ENCODE measurements around the gene MFN2.
"Not testable (repeated sequence)": the region's sequence is repeated elsewhere in the genome, so short reads cannot be mapped to it uniquely, and the experiment has no call there.

MFN2 gene

GRCh38 chr1:12026586-12026985 is 46.3 kb downstream of the MFN2 start:
- ChIA-PET CTCF (no interaction called here), POLR2A (ENCODE audit: low non-redundant PET) (no interaction called here)
- H3K27ac ChIP-seq = no peak overlapping the region
- no peak for DNase-seq (ENCODE audit: low spot score)
- TF ChIP-seq CTCF (conservative IDR thresholded peaks at IDR 0.05; ENCODE audit: low read depth) = no peak

- TF ChIP-seq CTCF (conservative IDR thresholded peaks at IDR 0.05; ENCODE audit: low read depth) = no peak
- H3K27ac ChIP-seq = no peak overlapping the region
- POLR2A ChIA-PET (ENCODE audit: low non-redundant PET) = no interaction called here
- DNase-seq (ENCODE audit: low spot score) = no peak
- CTCF ChIA-PET = no interaction called here
Observed at GRCh38 chr1:12028248-12028647, 48.0 kb downstream of the MFN2 start.

- no peak overlapping the region for H3K27ac ChIP-seq
- no peak for DNase-seq (ENCODE audit: low spot score)
- TF ChIP-seq CTCF (conservative IDR thresholded peaks at IDR 0.05; ENCODE audit: low read depth) = no peak
- ChIA-PET CTCF (no interaction called here), POLR2A (ENCODE audit: low non-redundant PET) (no interaction called here)
Observed at GRCh38 chr1:12028957-12029511, 48.8 kb downstream of the MFN2 start.

GRCh38 chr1:12029720-12030339 is 49.6 kb downstream of the MFN2 start:
- no peak for DNase-seq (ENCODE audit: low spot score)
- ChIA-PET CTCF (no interaction called here), POLR2A (ENCODE audit: low non-redundant PET) (no interaction called here)

GRCh38 chr1:12031039-12031980 is 51.1 kb downstream of the MFN2 start:
- peak; percentile 40 for DNase-seq (ENCODE audit: low spot score)
- H3K27ac ChIP-seq = no peak overlapping the region
- TF ChIP-seq CTCF (conservative IDR thresholded peaks at IDR 0.05; ENCODE audit: low read depth) = peak; percentile 55
- ChIA-PET CTCF (interaction anchor here (0.5 to 1.4 kb wide), 3 partner anchors 27 to 70 kb away, joined by 3 to 9 read pairs (median 4); no protein-coding TSS in a partner anchor), POLR2A (ENCODE audit: low non-redundant PET) (no interaction called here)

More at GRCh38 chr1:12029720-12030339, 49.6 kb downstream of the MFN2 start:
- H3K27ac ChIP-seq = no peak overlapping the region
- TF ChIP-seq CTCF (conservative IDR thresholded peaks at IDR 0.05; ENCODE audit: low read depth) = no peak

GRCh38 chr1:12032161-12032621 is 51.9 kb downstream of the MFN2 start:
- no peak for DNase-seq (ENCODE audit: low spot score)
- TF ChIP-seq CTCF (conservative IDR thresholded peaks at IDR 0.05; ENCODE audit: low read depth) = no peak
- no peak overlapping the region for H3K27ac ChIP-seq
- ChIA-PET POLR2A (ENCODE audit: low non-redundant PET) (no interaction called here), CTCF (no interaction called here)

GRCh38 chr1:12033441-12033840 is 53.2 kb downstream of the MFN2 start:
- POLR2A ChIA-PET (ENCODE audit: low non-redundant PET); CTCF ChIA-PET; DNase-seq (ENCODE audit: low spot score); H3K27ac ChIP-seq: not testable (repeated sequence)
